Measurements from ENCODE around the gene BARHL1. TPM values are rescaled to one million over a fixed set of nuclear protein-coding genes. Genes with fewer than 3 reads are reported as not detected.

Gene BARHL1
- total and polyA plus RNA-seq, 2 donors (not counting 3 experiments of a cell fraction or from before 2014, with no cell fraction given): not detected

DNA sequence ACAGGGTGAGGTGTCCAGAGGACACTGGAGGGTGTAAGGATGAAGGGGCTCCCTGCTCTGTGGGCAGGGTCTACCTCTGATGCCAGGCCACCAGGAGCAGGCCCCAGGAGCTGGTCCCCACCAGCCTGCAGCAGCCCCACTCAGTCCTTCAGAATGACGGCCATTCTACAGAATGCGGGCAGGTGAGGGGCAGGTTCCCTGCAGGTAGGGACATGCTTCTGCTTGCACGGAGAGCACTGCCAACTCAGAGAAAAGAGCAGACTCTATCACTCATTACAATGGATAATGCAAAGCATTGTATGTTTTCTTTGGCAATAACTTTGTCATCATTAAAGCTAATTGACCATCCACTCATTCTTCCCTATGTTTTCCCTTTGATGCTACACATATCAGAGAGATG, 48.4 kb downstream of the BARHL1 start:
- Histone ChIP-seq H3K79me2 (ENCODE audit: control insufficient read depth, insufficient read depth, low read length) (no peaks in the 10 kb centered on the region), H3K27ac (ENCODE audit: insufficient read depth, low read depth, low read length) (no peak overlapping the region), H3K9me1 (replicated peaks; ENCODE audit: control insufficient read depth, extremely low read depth, insufficient read depth, low read length) (no peaks in the 10 kb centered on the region), H2AFZ (ENCODE audit: low read depth, low read length) (no peak overlapping the region), H3K4me3 (replicated peaks in 1 of 3; ENCODE audit: insufficient read depth in 1 of 3, low read depth in 1 of 3, low read length in 3 of 3) (no peak overlapping the region), H3K4me1 (ENCODE audit: control insufficient read depth, extremely low read depth, insufficient read depth, low read length) (no peaks in the 10 kb centered on the region), H3K27me3 (ENCODE audit: control insufficient read depth in 2 of 2, insufficient read depth in 2 of 2, low read length in 2 of 2) (no peaks in the 10 kb centered on the region), H4K20me1 (replicated peaks; ENCODE audit: control insufficient read depth, extremely low read depth, insufficient read depth, low read length) (peaks cover 3% of the 10 kb centered on the region), H3K9me3 (replicated peaks; ENCODE audit: control insufficient read depth, insufficient read depth, low read length) (no peaks in the 10 kb centered on the region), H3K9ac (replicated peaks; ENCODE audit: extremely low read depth, insufficient read depth, low read length) (no peak overlapping the region), H3K36me3 (ENCODE audit: control insufficient read depth in 2 of 2, extremely low read depth in 1 of 2, insufficient read depth in 2 of 2, low read length in 2 of 2) (peaks cover 8 to 15% of the 10 kb centered on the region in 2 experiments), H3K4me2 (ENCODE audit: insufficient read depth, low read length) (no peak overlapping the region)
- TF ChIP-seq MYC (IDR thresholded peaks at IDR 0.05; ENCODE audit: low read depth, low read length) (no peak), POLR2A (IDR thresholded peaks at IDR 0.05; ENCODE audit: low read depth, low read length) (no peak), FOS (IDR thresholded peaks at IDR 0.05; ENCODE audit: borderline replicate concordance, insufficient read depth, low read length) (no peak), JUN (IDR thresholded peaks at IDR 0.05; ENCODE audit: borderline replicate concordance, insufficient read depth, insufficient read length, low read depth) (no peak), EZH2 (IDR thresholded peaks at IDR 0.05; ENCODE audit: borderline replicate concordance, low read depth, low read length, severe bottlenecking) (no peak), POLR2AphosphoS5 (IDR thresholded peaks at IDR 0.05; ENCODE audit: insufficient read depth, low read depth, low read length) (no peak), GATA2 (IDR thresholded peaks at IDR 0.05; ENCODE audit: insufficient read depth, insufficient read length, low read depth, low read length) (no peak)
- TF ChIP-seq, protein P1, sequence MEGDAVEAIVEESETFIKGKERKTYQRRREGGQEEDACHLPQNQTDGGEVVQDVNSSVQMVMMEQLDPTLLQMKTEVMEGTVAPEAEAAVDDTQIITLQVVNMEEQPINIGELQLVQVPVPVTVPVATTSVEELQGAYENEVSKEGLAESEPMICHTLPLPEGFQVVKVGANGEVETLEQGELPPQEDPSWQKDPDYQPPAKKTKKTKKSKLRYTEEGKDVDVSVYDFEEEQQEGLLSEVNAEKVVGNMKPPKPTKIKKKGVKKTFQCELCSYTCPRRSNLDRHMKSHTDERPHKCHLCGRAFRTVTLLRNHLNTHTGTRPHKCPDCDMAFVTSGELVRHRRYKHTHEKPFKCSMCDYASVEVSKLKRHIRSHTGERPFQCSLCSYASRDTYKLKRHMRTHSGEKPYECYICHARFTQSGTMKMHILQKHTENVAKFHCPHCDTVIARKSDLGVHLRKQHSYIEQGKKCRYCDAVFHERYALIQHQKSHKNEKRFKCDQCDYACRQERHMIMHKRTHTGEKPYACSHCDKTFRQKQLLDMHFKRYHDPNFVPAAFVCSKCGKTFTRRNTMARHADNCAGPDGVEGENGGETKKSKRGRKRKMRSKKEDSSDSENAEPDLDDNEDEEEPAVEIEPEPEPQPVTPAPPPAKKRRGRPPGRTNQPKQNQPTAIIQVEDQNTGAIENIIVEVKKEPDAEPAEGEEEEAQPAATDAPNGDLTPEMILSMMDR (IDR thresholded peaks at IDR 0.05; ENCODE audit: extremely low read depth in 1 of 2, insufficient read depth in 1 of 2, low read depth in 1 of 2, low read length in 2 of 2): no peak
- TF ChIP-seq, protein P2, sequence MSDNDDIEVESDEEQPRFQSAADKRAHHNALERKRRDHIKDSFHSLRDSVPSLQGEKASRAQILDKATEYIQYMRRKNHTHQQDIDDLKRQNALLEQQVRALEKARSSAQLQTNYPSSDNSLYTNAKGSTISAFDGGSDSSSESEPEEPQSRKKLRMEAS (IDR thresholded peaks at IDR 0.05; ENCODE audit: insufficient read depth, insufficient read length): no peak
- no peak for DNase-seq (ENCODE audit: low read depth, low spot score)
- POLR2A ChIA-PET: no interaction called here
- CTCF ChIA-PET: no interaction called here
- no peak for FAIRE-seq
- dilution Hi-C loops (cut with MboI; ENCODE audit: extremely low pct_ligation_motif_present, low sequenced_read_pairs) (no loop called here), intact Hi-C loops (cut with micrococcal nuclease) (no loop called here)
- no TSS peak for BruUV-seq (replicated peaks)

Data from endothelial cell of umbilical vein (primary cell).